Cardiac ventricle fibroblast (primary cell): Measurements from ENCODE around the gene CNPY1. TPM values are rescaled to one million over a fixed set of nuclear protein-coding genes. Genes with fewer than 3 reads are reported as not detected.

Experiments used
- total RNA-seq: library from RNA; depleted of rRNA; stranded (reverse); fragments of >200 nt; gene quantifications from 2 replicates; pipeline ENCODE4 v1.2.3, GENCODE V29; 2015

The CNPY1 gene
- total RNA-seq, result not detected in 2 replicates

DNA sequence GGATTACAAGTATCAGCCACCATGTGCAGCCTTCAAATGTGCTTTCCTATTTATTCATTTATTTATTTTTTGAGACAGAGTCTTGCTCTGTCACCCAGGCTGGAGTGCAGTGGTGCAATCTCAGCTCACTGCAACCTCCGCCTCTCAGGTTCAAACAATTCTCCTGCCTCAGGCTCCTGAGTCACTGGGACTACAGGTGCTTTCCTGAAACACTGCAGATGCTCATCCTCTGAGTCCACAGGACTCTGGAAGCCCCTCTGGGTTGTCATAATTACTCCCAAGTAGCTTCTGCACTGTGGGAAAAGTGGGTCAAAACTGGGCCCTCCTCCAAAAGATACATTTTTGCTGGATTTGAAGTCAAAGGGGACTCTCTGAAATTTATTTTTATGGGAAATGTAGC lies at the start of gene CNPY1:
Gene CNPY1, minus strand, starts transcription at position 111 of the 400 bp plus-strand sequence. CDS start 630 bp downstream, outside the sequence.

DNA sequence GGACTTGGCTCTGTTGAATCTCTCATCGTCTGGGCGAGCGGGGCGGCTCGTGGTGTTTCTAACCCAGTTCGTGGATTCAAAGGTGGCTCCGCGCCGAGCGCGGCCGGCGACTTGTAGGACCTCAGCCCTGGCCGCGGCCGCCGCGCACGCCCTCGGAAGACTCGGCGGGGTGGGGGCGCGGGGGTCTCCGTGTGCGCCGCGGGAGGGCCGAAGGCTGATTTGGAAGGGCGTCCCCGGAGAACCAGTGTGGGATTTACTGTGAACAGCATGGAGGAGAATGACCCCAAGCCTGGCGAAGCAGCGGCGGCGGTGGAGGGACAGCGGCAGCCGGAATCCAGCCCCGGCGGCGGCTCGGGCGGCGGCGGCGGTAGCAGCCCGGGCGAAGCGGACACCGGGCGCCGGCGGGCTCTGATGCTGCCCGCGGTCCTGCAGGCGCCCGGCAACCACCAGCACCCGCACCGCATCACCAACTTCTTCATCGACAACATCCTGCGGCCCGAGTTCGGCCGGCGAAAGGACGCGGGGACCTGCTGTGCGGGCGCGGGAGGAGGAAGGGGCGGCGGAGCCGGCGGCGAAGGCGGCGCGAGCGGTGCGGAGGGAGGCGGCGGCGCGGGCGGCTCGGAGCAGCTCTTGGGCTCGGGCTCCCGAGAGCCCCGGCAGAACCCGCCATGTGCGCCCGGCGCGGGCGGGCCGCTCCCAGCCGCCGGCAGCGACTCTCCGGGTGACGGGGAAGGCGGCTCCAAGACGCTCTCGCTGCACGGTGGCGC lies 88.1 kb downstream of the CNPY1 start, which contains the start of gene EN2:
Gene EN2, plus strand, starts transcription at position 19 of the 767 bp plus-strand sequence. Its CDS starts 249 bp downstream, at position 268.

Other genes starting within 250 kb of the CNPY1 start
- gene INSIG1, start 248.7 kb downstream of the CNPY1 start, total RNA-seq, result 84.2 and 95.4 TPM in 2 replicates
- 0.37 TPM in 1 of 2 replicates, not detected in the other for gene EN2, start 88.4 kb downstream of the CNPY1 start, total RNA-seq
- gene RBM33, start 98.1 kb upstream of the CNPY1 start, total RNA-seq, result 17.7 and 19.6 TPM in 2 replicates